HG03521 (cell line): ENCODE data around the gene CCDC188.
"Not testable (repeated sequence)": the region's sequence is repeated elsewhere in the genome, so short reads cannot be mapped to it uniquely, and the experiment has no call there.

Source experiments
- ATAC-seq: cut with Tn5 transposase; IDR thresholded peaks from one replicate; pipeline ENCODE4 v1.9.1; 2021; ENCODE audit warnings: mild to moderate bottlenecking, moderate library complexity; ENCODE audit not compliant: unreplicated experiment

CCDC188 gene

DNA sequence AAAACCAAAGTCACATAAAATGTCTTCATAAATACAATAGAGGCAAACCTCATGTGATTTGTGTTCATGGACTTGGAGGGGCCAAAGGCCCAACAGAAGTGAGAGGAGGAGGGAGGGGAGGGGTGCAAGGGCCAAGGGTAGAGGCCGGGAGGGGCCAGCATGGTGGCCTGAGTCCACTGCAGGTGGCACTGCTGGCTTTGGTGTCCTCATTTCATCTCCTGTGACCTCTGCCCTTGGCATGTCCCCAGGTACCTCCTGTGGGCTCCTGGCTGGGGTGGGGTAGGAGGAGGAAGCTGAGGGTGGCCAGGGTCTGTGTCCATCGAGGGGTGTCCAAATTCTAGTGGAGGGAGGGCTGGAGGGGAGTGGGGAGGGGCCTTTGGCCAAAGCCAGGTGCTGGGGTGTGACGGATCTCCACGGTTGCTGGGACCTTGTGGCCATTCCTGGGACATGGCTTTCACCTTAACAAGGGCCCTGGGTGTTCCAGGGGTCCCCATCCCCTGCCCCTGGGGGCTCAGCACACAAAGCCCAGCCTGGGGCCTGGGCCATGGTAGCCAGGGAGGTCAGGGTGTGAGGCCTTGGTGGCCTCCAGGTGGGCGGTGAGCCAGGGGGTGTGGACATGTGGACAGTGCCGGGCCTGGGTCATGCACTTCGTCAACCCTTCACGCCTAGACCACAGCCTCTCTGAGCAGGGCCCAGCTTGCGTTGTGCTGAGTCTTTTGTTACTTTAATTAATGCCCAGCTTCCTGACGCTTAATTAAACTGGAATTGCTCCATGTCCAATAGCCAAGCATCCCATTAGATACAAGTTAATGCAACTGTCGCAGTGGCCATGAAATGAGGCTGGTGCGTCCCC, 20.7 kb upstream of the CCDC188 start:
- no peak for ATAC-seq

DNA sequence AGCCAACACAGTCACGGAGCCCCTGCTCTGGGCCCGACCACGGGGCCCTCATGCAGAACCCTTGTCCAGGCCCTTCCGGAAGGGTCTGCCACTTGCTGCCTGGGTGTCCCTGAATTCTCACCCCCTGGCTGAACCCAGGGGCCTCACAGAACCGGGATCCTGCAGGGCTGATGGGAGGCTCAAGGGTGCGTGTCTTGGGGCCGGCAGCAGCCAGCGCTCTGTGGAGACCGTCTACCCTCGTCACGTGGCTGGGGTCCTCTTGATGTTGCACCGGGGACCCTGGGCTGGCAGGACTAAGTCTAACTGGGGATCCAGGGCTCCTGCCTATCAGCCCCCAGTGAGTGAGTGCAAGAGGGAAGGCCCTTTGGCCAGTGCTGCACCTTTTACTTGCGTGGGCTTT, 19.3 kb upstream of the CCDC188 start:
- ATAC-seq = no peak

DNA sequence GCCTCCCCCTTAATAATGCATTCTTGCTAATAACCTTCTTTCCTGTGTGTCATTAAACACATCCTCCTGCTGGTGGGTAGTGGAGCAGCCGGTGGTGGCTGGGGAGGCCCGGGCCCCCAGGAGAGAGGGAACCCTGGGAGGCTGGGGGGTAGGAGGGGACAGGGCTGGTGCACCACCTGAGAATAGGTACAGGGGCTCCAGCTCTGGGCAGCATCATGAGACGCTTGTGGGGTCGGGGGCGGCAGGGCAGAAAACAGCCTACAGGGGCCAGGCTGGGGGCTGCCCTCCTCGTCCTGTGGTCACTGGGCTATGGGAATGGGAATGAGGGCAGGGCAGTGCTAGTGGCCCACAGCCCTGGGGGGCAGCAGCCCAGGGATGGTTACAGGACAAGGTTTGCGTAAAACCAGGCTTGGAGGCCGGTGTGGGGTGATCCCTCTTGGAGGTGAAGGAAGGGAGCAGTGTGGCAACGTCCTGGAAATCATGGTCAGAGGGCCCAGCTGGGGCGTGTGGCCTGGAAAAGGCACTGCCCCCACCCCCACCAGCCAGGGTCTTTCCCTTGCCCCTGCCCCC, 18.5 kb upstream of the CCDC188 start:
- no peak for ATAC-seq

DNA sequence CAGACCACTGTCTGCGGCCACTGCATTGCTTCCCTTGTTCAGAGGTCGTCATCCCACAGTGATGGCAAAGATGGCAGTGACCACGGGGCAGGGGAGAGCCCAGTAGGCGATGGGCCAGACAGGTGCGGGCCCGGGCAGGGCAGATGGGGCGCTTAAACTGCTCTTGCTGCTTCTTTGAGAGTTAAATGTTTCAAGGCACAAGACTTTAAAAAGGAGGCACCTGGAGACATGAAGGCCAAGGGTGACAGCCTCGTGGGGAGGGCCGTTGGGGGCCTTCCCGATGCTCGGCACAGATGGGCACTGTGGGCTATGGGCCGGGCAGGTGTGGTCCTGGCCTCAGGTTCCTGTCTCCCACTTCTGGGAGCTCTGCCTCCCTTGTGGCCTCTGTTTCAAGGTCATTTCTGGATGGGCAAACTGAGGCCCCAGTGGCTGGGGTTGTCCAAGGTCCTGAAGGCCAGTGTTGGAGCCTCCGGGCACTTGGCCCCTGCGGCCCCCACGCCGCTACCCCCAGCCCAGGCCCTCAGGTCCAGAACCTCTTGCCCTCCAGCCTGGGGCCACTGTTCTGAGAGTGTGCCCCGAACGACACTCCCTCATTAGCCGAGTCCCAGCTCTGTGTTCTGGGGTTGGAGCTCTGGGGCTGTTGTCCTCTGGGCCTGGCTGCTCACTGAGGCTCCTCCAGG, 16.9 kb upstream of the CCDC188 start:
- no peak for ATAC-seq

DNA sequence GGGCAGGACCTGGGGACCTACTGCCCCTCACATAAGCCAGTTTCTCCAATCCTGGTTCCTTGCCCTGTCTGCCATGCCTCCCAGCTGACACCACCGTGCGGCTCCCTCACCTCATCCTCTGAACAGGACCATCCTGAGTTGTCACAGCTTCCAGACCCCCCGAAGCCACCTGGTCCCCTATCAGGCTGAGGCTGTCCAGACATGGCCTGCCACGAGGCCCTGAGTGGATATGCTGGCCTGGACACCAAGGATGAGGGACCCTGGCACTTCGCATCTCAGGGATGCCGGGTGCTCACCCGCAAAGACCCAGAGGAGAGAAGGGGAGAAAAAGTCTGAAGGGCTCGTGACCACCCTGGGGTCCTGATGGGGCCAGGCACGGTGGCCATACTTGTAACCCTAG, 15.8 kb upstream of the CCDC188 start:
- no peak for ATAC-seq

DNA sequence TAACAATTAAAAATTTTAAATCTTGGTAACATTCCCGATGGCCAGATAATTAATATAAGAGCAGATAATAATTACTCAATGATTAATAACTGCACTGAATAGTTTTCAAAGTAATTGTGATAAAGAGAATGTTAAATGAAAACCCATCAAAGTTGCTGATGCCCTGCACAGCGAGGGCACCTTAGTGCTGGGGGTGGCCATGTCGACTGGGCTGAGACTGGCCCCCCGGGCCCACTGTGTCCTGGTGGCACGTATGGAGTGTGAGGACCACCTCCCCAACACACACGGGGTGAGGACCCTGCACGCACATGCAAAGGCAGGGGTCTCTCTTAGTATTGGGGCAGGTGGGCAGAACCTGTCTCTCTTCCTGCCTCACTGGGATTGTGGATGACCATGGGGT, 15.1 kb upstream of the CCDC188 start:
- ATAC-seq = no peak

DNA sequence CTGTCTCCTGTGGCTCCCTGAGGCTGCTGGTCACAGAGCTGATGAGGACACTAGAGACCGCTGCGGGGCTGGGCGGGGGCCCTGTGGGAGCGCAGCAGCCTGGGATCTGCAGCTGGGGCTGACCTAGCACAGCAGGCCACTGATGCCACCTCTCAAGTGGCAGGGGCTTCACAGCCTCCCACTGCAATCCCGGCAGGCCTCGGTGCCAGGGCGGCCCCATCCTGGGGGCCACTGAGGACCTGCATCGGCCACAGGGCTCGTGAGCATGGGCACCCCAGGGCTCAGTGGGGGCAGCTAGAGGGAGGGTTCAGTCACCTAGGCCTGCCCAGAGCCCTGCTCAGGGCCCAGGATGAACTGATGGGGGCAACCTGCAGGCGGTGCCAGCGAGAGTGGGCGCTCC, 14.6 kb upstream of the CCDC188 start:
- no peak for ATAC-seq

DNA sequence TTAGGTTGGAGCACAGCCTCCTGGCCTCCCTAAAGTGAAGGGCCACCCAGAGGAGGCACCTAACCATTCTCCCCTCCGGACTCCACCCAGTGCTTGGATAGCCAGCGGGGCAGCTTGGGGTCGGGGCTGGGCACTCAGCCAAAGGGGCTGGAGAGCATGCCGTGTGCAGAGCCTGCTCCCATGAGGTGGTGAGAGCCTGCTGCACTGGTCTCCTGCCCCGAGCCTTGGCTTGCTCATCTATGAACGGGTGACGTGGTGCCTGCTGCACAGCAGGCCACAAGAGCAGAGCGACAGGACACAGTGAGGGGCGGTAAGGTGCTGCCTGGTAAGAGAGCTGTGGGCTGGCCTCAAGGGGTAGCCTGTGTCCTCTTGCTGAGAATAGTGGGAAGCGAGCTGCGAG, 14.0 kb upstream of the CCDC188 start:
- no peak for ATAC-seq

DNA sequence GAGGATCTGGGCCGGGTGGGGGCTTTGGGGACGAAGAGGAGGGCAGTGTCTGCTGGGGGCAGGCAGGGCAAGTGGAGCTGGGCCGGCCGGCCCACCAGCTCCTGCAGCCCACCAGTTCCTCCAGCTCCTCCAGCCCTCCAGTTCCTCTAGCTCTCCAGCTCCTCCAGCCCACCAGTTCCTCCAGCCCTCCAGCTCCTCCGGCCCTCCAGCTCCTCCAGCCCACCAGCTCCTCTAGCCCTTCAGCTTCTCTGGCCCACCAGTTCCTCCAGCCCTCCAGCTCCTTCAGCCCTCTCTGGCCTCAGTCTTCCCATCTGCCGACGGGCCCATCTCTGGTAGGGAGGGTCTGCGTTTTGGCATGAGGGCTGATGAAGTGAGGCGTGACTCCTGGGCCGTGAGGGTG, 9.2 kb upstream of the CCDC188 start:
- ATAC-seq = no peak

DNA sequence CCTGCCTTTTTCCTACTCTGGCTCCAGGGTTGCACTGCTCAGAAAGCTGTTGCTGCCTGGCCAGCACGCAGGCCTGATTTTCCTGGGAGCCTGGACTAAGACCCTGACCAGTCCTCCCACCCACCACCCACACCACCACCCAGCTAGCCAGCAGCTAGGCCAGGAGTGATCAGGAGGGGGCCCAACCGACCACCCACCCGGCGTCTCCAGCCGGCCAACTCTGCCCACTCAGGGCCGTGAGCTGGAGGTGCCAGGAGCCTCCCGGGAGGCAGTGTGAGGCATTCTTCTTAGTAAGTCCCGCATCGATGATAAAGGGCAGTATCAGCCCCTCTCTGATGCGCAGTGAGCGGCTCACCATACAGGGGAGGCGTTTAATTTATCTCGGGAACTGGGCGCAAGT, 8.7 kb upstream of the CCDC188 start:
- not testable (repeated sequence) for ATAC-seq

DNA sequence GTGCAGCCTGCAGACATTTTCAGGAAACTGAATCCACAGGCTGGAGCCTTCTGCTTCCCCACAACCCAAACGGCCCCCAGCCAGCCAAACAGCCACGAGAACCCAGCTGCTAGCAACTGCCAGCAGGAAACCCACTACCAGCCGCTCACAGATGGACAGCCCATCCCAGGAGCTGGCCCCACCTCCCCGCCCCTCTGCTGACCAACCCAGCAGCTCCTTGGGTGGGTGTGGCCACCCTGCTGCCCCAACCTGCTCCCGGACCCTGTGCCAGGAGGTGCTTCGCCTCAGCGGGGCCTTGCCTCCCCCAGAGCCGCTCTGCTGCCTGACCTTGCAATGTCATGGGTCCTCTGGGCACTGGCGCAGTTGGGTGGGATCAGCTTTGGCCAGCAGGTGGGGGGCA, 8.2 kb upstream of the CCDC188 start:
- ATAC-seq = no peak

DNA sequence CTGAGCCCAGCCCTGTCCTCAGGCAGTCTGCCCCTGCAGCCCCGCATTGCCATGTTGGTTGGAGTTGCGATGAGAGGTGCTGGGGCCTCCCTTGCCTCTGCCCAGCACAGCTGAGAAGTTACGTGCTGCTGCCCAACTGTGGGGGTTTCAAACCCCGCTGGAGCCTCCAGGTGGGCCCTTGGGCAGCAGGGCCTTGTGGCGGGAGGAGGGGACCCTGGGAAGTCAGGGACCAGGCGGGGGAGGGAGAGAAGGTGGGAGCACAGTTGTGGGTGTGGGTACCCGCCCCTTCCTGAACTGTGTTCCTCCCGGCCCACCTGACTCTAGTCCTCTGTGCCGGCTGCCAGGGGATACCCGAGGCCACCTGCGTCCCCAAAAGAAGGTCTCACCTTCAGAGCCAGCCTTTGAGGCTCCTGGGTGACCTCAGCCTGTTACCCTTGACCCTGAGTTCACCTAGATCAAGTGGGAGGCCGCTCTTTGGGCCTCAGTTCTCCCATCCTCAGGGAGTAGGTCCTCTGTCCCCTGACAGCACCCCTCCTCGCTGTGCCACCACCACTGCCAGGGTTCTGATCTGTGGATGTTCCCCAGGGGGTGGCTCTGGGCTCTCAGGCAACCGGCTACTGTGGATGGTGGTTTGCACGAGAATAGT, 7.7 kb upstream of the CCDC188 start:
- ATAC-seq = no peak

DNA sequence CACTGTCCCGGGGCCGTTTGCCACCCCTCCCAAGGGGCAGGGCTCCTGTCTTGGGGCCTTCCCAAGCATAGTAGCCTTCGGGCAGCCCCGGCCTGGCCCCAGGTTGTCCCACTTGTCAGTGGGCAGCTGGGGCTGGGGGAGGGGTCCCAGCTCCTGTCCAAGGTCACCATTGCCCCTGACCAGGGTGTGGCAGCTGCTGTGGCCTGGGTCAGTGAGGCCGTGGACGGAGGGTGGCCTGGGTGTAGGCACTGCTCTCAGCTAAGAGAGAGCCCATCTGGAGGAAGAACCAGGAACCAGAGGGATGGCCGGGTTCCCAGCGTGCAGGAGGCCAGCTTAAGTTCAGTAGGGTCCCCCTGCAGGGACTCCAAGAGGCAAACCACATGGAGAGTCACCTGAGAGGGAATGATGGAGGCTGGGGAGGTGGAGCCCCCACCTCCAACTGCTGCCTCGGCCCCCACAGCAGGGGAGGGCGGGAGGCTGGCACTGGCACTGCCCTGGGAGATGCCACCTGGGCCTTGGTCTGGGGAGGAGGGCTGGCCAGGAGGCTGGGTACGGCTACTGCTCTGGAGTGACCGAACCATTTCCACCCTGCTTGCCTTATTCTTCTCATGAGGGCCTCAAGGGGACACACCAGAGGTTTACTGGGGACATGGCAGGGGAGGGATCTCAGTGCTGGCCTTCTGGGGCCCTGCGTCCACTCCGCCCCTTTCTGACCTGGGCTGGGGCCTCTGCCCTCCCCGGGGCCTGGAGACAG, 6.8 kb upstream of the CCDC188 start:
- ATAC-seq = no peak

DNA sequence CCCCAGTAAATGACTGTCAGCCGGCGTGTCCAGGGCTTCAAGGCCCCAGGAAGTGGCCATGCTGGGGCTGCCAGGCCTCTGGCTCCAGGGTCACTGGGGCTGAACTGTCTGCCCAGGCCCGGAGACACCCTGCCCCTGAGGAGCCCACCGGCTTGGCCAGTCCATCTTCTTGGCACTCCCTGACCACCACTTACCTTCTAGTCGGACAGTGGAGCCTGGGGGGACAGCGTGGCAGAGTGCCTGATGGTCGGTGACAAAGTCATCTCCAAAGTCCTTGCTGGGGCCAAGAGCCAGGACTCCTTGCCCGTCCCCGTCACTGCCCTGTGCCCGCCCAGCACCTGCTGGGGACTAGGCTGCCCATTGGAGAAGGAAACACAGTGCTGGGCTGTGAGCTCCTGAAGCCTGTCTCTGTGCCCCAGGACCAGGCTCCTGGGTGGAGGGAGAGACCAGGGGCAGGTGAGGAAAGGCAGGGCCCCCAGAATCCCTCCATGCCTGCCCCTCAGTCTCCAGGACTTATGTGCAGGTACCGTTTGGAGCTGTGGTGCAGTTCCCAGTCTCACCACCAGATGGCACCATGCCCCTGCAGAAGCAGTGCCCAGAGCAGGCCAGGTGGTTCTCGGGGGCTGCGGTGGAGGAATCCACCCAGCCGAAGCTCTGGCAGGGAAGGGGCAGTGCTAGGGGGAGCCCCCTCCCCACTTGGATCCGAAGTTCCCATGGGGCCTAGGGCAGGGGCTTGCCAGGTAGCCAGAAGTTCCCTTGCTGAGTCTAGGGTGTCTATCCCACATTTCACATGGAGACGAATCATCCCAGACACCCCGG, 6.0 kb upstream of the CCDC188 start:
- no peak for ATAC-seq

DNA sequence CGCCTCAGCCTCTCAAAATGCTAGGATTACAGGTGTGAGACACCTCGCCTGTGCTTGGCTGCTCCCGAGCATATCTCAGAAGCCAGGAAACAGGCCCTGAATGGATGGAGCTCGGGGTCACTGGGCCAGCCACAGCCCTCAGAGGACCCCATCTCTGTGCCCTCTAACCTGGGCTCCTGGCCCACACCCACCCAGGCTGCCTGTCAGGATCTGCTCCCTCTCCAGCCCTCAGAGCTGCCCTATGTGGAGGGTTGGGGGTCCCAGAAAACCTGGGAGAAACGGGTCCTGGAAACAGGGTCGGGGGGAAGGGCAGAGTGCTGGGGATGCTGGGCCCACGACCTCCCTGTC, 5.2 kb upstream of the CCDC188 start:
- ATAC-seq = no peak

DNA sequence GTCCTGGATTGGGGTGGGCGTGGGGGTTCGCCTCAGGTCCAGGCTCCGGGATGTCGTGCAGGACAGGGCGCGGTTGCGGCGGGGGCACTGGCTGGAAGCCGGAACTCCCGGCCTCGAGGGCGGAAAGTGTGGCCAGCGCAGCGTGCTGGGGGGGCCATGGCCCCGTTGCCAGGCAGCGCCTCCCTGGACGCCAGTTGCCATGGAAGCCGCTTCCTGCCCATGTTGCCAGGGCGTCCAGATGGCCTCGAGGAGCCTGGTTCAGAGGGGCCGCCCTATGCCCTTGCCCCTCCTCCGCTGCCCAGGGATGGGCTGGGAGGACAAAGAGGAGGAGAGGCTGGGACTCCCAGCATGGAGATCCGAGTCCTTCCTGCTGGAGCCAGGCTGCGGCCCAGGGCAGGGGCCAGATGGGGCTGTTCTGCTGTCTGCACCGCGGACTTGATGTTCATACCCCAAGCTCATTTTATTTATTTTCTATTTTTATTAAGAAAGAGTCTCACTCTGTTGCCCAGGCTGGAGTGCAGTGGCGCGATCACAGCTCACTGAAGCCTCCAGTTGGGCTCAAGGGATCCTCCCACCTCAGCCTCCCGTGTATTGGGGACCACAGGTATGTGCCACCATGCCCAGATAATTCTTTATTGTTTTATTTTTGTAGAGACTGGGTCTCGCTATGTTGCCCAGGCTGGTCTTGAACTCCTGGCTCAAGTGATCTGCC, 4.6 kb upstream of the CCDC188 start:
- no peak for ATAC-seq

DNA sequence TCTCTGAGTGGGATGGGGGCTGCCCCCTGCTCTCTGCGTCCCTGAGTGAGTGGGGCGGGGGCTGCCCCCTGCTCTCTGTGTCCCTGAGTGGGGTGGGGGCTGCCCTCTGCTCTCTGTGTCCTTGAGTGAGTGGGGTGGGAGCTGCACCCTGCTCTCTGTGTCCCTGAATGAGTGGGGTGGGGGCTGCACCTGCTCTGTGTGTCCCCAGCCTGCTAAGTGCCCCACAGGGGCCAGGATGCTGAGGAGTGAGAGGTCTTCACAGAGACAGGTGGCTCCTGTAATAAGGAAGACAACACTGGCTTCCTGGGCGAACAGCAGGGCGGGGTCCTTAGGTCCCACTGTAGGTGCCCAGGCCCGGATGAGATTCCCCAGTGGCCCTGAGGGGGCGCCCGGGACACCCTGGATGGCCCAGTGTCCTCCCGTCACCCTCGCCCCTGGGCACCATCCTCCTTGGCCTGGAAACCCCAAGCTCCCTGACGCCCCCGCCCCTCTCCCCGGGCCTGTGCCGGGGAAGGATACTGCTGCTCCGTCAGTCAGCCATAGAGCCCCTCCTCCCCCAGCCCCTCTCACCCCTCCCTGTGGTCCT, 3.8 kb upstream of the CCDC188 start:
- no peak for ATAC-seq

DNA sequence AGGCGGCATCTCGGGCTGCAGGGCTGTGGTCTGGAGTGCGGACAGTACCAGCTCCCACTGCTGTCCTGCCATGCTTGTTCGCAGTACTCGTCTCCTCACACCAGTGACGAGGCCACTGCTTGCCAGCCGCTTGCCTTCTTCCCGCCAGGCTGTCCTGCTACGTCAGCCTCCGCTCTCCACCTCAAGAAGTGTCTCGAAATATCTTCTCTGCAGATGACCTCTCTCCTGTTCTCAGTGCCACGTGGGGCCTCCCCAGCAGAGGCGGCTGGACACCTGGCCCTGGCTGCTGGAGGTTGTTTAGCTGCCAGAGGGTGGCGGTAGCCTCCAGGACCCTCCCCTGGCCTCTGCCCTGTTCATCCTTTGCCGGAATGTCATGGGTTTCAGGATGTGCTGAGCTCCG, 3.1 kb upstream of the CCDC188 start:
- no peak for ATAC-seq

DNA sequence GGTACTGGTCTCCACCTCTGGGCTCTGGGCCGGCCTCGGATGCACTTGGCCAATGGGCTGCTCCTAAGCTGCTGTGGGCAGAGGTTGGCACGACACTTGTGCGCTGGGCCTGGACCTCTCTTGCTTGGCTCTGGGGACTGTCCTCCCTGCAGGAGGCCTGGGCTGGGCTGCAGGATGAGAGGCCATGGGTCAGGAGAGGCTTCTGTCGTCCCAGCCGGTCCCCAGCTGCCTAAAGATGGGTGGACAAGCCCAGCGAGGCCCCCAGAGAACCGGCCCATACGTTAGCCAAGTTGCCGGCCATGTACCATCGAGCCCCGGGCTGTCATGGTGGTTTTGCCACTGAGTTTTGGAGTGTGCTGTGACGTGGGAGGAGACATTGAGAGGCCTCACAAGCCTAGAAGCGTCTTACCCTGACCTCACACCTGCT, 1.6 kb upstream of the CCDC188 start:
- ATAC-seq = no peak
